HuH-7.5 (cell line): ENCODE data around the gene PRKCZ.

Experiments used
- DNase-seq: peaks from one replicate; pipeline ENCODE4 v3.0.0; 2011; ENCODE audit warnings: low spot score

PRKCZ gene

DNA sequence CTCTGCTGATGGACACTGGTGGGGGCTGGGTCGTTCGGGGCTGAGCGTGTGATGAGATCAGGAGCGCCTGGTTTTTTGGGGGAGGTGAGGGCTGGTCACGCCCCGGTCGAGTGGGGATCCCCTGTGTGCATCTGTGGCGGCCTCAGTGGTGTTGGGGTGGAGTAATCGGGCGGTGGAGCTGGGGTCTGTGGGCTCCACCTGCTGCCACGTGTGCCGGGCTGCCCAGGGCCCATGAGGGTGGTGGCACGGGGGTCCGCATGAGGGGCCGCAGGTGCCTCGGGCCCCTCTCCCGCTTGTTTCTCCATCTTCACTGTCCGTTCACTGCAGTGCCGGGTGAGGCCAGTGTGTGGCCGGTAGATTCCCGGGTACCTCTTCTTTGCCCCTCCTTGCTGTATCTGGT lies 17.2 kb downstream of the PRKCZ start:
- DNase-seq: no peak

DNA sequence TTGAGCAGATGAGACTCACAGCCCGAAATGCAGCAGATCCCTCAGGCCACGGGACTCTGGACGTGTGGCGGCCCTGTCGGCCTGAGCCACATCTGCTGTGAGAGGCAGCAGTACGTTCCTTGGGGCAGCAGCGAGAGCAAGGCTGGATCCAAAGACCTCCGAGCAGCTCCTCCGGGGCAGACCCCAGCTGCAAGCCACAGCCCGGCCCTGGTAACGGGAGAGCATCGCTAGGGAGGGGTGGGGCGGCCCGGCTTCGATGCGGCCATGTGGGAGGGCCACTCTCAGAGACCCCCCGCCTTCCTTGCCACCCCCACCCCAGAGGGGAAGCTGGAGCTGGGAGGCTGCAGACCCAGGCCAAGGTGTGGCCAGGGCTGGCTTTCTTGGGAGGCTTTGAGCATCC lies 17.8 kb downstream of the PRKCZ start:
- no peak for DNase-seq

DNA sequence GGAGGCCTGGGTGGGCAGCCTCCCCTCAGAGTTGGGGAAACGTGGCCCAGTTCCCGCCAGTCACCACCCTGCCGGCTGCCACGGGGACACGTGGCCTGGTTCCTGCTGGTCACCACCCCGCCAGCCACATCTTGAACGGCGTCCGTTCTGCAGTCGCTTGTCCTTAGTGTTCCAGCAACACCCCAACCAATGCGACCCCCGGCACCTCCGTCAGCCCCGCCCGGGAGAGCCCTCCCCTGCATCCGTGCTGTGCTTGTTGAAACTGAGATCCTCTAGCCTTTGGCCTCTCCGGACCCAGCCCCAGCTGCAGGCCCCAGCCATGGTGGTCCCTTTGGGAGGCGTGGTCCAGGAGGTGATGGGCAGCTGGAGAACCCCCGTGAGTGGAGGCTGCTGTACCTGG lies 18.7 kb downstream of the PRKCZ start:
- no peak for DNase-seq

DNA sequence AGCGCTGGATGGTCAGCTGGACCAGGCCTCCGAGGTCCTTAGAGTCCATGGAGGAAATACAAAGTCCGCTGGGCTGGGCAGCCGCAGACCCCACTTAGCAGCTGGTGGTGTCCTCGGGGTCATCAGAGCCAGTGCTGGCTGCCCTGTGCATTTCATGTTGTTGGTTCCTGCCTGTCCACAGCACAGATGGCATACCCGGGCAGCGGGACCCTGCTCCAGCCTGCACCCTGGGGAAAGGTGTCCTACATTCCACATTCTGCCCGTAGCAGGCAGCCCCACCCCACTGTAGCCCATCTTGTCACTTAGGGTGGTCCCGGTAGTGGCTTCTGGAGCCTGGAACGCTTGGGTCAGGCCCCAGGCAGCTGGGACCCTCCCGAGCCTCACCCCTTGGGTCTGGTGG lies 19.8 kb downstream of the PRKCZ start:
- DNase-seq: no peak

DNA sequence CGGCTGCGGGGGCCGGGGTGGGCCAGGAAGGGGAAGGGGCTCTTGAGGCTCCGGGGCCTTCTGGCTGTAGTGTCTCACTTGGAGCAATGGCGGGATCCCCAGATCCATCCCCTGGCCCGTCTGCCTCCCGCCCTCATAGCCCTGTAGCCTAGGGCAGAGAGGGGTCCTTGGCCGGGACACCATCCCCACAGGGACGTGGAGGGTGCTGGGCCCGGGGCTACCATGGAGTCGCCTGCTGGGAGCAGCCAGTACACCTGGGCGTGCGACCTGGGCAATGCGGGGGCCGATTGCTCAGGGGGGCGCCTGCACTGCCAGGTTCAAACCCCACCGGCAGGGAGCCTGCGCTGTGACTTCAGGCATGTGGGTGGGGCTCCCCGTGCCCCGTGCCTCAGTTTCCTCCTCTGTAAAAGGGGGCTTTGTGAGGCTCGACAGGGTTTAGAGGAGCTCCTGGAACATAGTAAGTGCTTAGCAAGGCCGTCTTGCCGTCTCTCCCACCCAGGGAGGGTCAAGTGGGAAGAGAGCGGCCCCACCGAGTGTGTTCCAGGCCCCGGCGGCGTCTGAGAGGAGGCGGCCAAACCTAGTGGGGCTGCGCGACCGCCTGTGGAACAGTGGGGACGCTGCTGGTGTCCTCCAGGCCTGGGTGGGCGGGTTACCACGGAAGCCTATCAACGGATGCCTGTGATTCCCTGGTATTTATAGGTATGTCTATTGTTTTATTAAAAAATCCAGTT lies 20.8 kb downstream of the PRKCZ start:
- DNase-seq: no peak

DNA sequence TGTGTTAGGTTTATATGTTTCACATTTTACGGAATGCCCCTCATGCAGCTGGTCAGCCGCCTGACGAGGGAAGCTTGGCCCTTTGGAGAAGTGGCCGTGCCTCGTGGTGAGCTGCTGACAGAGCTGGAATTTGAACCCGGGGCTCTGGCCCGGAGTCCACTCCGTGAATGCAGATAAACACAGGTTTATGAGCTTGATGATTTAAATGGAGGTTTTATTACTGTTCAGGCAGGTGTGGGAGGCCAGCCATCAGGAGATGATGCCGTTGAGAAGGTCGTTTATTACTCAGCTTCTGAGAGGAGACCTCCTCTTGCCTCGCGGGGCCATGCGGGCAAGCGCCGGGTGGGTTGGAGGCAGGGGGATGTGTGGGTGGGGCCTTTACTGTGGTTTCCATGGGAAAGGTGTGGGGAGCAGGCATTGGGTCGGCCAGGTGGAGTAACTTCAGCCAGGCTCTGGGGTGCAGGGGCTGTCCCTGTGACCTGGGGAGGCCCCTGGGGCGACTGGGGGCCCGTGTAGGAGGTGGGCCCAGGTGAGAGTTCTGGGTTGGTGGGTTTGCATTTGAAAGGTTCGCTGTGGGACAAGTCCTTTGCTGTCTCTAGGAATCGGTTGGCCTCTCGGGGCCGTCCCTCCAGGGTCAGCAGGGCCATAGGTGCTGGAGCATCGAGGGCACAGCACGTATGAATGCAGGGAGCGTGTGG lies 22.0 kb downstream of the PRKCZ start:
- DNase-seq: no peak

DNA sequence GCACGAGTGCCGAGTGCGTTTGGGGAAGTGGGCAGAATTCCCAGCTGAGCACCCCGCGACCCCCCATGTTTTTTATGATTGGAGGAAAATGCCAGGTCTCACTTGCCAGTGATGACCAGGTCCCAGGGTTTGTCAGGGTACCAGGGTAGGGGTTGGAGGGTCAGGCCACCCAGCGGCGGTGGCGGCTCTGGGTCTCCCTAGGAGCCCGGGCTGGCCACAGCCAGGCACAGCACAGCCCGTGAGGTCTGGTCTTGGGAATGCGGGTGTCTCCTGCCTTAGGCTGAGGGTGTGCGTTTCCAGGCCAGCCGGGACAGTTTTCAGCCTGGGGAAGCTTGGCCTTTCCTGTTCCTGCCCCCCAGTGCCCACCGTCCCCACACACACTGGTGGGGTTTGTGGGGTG lies 22.7 kb downstream of the PRKCZ start:
- no peak for DNase-seq

DNA sequence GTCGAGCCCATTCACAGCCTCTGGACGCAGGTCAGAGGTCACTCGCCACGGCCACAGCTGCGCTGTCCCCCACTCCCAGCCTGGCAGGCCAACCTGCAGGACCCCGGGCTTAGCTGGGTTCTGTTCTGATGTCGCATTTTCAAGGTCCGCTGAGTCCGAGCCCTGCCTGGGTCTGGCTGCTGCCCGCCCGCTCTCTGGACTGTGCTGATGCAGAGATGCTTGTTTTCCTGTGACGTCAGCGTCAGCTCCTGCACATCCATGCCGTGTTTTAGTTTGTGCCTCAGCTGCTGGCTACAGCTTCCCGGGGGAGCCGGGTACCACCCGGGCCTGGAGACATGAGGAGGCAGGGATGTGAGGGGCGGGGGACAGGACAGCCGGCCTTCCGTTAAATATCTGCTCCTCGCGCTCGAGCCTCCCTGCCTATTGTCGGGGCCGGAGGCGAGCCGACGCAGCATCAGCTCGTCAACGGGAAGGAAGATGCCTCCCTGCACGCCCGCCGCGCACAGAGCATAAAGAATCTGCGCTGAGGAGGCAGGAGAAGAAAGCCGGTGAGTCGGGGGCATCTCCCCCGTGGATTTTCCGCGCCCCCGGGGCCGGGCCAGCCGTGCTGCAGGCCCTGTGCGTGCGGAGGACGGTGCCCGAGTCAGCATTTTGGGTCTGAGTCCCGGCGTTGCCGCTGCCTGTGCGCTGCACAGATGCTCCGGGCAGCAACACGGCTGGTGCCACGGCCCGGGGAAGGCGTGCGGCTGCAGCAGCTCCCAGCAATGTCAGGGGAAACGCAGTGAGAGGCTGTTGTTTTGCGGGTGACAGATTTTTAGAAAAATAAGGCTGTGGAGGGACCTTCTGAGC lies 23.4 kb downstream of the PRKCZ start:
- DNase-seq: no peak

DNA sequence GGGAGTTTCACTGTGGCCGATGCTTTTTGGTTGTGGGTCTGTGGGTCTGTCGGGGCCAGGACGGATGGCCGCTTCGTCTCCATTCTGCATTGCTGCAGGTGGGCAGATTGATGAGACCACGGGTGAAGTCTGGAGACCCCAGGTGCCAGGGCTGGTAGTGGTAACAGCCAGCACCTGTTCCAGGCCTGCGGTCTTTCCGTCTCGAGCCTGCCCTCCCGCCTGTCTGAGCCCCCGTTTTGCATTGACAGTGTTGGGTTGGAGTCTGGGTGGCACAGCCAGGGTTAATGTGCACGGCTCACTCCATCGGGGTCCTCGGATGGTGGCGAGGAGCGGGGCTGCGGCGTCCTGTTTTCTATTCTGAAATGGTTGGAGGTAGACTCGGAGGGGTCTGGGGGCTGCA lies 24.2 kb downstream of the PRKCZ start:
- no peak for DNase-seq

DNA sequence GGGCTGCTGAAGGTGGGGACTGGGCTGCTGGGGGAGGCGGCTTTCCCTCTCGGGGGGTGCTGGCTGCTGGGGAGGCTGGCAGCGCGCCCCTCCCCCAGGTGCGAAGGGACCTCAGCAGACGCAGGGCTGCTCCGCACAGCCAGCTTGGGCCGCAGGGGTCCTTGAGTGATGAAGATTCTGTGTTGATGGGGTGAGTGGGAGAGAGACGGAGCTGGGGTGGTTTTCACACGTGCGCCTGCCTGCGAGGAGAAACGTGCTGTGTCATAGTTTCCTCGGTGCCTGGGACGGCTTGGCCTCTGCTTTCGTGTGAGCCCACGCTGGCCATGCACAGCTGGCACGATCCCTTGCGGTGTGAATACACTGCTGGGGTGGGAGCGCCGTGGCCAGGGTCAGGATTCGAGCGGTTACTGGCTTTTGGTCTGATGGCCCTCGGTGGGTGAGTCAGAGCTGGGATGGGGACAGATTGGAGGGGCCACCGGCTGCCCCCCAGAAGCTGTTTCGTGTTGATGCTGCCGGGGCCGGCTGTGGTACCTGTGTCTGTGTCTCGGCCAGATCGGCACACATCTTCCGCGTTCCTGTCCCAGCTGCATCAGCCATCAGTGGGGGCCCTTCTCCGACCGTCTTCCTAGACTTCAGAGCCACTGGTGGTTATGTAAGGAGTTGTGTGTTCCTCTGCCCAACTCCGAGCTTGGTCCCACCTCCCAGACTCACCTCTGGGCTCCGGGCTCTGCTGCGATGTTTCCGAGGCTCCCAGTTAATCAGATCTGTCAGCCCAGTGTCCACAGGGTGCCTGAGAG lies 24.9 kb downstream of the PRKCZ start:
- no peak for DNase-seq

DNA sequence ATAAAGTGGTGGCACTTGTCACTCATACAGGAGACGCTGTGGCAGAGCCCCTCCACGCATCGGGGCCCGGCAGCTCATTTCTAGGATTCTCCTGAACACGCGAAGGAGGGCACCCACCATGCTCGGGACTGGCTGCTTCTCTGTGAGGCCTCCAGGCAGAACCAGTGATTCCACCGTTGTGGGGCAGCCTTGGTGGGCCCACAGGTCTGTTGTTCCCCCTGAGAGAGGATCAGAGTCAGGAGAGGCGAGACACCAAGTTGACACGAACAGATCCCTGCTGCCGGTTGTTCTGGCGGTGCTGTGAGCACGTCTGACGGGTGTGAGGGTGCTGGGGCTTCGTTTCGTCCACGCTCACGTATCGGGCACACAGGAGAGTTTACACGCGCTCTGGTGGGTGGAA lies 26.6 kb downstream of the PRKCZ start:
- DNase-seq: no peak

DNA sequence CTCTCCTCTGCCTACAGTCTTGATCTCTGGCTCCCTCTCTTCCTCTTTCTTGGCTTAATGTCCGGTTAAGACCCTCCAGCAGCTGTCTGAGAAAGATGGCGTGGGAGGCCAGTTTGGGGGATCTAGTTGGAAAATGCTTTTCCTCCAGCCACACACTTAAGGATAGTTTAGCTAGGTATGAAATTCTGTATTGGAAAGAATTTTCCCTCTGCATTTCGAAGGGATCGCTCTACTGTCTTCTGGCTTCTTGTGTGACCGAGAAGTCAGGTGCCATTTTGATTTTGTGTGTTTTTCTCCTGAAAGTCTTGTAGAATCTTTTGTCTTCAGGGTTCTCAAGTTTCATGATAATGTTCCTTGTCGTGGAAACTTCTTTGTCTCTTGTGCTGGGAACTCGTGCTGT lies 28.0 kb downstream of the PRKCZ start:
- DNase-seq: no peak

DNA sequence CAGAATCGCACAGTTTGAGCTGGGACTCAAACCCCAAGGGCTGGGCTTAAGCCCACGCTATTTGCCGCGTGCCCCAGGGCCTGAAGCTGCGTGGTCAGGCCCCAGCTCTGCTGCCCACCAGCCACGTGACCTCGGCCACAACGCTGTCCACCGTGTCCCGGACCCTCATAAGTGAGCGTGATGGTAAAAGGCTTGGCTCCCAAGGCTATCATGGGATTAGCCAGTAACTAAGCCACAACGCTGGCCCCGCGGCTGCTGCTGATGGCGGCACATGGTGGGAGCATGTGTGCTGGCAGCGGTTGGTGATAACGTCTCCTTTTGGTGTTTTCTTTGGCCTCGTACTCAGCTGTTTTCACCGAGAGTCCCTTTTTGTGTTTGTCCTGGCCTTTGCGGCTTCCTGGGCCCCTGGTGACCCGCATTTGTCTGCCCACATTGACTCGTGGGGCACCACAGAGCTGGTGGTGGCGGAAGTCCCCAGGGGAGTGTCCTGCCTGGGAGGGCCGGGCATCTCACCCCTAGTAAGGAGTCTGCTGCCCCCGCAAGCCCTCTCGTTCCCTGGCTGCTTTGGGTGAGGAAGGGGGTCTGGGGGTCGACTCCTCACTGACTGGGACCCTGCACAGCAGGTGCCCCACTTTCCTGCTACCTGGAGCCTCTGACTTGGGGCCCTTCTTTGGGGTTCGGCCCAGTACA lies 29.3 kb downstream of the PRKCZ start:
- DNase-seq: no peak

DNA sequence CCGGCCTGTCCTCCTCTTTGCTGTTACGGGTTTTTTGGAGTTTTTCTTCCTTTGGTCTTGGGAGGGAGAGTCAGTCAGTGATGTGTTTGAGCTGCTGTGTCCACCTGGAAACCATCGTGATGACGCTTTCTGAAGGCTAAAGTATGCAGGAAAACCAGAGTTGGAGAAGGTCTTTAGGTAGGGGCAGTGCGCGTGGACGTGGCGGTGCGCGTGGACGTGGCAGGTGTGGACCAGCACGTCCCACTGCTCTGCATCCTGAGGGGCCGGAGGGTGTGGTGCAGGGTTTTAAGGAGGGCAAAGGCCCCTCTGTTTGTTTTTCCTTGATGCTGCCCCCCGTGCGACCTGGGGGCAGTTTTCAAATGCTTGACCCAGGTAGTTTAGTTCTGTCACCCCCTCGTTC lies 29.9 kb downstream of the PRKCZ start:
- DNase-seq: no peak

DNA sequence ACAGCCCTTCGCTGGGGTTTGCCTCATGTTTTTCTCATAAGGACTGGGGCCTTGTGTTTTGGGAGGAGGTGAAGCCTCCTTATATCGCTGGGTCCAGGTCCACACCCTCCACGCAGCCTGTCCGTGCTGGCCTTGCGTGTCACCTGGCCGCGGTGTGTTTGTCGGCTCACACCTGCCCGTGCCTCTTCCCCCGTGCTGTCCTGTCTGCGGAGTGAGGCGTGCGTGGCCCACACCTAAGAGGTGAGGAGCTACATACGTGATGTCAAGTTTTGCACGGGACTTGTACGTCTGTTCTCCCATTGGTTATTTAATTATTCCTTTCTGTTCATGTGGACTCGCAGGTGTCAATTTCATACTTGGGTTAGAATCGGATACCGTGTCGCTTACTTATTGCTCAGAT lies 30.7 kb downstream of the PRKCZ start:
- DNase-seq: no peak

DNA sequence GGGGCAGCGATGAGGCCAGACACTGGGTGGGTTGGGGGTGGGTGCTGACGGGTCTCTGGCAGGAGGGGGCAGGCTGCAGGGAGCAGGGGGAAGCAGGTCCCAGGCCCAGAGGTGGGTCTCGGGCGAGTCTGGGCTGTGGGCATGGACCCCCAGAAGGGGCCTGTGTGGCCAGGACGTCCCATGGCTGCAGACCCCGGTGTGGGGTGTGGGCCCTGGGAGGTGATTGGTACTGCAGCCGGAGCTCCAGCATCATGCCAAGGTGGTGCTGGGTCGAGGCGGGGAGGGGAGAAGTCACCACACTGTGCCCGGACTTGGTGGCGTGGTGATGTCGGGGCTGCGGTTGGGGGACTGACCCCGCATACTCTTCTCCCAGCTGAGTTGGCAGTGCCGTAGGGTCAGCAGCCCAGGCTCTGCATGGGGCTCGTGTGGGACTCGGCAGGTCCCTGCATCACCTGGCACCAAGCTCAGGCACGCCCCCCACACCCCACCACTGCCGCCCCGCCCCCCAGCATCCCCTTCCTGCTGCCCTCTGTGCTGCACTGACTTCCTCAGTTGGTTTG lies 31.2 kb downstream of the PRKCZ start:
- no peak for DNase-seq

DNA sequence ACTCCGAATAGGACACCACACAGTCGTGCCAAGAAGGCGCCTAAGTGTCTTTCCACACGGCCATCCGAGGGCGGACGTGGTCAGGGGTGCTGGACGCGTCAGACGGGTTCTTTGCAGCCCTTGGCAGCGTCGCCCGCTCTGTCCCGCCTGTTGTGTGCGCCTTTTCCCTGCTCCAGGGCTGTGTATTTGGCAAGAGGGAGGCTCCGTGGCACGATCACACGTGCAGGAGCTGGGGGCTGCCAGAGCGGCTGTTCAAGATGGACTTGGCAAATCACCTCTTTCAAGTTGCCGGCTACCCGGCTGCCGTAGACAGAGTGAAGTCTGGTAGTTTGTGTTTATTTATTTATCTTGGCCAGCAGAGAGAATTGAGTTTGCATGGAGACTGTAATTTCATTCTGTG lies 31.9 kb downstream of the PRKCZ start:
- no peak for DNase-seq

DNA sequence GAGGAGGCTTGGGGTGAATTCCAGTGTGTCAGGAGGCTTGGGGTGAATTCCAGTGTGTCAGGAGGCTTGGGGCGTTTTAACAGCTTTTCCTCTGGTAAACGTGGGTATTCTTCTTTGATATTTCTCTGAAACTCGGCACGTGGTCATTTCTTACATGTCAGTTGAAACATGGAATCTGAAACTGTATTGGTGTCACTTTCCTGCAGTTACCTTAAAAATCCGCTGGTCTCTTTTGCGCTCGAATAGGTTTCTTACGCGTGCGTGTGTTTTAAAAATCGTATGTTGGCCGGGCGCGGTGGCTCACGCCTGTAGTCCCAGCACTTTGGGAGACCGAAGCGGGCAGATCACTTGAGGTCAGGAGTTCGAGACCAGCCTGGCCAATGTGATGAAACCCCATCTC lies 33.5 kb downstream of the PRKCZ start:
- DNase-seq: no peak

DNA sequence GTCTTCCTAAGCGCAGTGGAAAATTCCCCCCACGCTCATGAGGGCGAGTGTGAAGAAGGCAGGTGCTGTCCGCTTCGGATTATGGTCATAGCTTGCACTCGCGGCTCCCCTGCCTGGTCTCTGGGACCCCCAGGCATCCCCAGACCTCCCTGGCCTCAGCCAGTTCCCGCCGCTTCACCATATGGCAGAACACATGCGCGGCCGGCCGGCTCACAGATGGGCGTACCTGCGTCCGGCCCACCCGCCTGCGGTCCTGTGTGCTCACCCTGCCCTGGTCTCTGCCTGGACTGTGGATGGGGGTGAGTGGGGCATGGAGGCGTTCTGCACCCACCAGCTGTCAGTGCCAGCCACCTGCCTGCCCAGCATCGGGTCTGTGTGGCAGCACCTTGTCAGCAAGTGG lies 34.1 kb downstream of the PRKCZ start:
- DNase-seq: no peak

DNA sequence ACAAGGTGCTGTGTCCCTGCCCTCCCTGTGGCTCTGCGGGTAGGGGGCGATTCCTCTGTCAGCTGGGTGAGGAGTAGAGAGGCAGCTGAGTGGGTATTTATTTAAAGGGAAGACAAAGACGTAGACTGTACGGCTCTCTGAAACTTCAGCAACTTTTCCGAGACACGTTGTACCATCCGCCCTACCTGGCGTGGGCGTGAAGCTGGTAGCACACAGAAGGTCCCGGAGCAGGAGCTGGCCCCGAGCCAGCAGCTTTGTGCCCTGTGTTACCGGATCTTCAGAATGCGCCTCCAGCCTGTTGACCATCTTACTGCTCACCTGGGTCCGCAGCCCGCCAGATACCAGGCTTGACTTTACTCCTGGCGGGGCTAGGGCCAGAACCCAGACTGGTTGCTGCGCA lies 34.9 kb downstream of the PRKCZ start:
- no peak for DNase-seq

DNA sequence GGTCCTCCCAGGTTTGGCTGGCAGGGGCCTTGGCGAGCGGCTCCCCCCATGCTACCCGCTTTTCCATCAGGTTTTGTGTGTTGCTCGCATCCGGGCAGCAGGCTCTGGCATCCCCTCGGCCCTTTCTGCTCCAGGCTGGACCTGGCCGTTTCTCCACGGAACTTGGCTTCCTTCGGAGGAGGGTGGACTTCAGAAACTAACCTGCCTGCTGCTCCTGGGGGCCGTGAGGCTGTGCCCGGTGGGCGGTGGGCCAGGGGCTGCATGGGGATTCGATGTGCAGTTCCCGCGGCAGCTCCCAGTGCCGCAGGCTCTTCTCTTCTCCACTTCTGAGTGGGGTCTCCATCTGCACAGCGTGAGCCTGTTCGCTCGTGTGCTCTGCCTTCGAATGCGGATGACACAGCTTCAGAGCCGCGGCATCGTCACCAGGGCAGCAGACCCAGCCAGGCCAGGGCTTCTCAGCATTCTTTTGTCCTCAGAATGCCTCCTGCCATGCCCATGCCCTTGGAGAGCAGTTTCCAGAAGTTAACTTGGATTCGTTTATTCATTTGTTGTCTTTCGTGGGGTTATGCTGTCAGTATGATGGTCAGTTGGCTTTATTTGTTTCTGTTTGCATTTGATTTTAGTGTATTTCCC lies 36.4 kb downstream of the PRKCZ start:
- no peak for DNase-seq
